Smooth muscle cell (in vitro differentiated cells): ENCODE measurements around the gene PKN1. TPM values are rescaled to one million over a fixed set of nuclear protein-coding genes. Genes with fewer than 3 reads are reported as not detected.
"Not testable (repeated sequence)": the region's sequence is repeated elsewhere in the genome, so short reads cannot be mapped to it uniquely, and the experiment has no call there.

Experiments used
- DNase-seq: peaks from one replicate; lab custom pipeline; 2025; ENCODE audit not compliant: unreplicated experiment; lab: John Stamatoyannopoulos, UW
- H2AFZ ChIP-seq: fragments of 200-600 bp; sonication (generic); 2 replicates; pipeline ENCODE4 v1.6.0; 2016; ENCODE audit warnings: antibody characterized with exemption, low read depth, mild to moderate bottlenecking
- H3F3A ChIP-seq: fragments of 200-600 bp; sonication (generic); 2 replicates; pipeline ENCODE4 v1.6.0; 2017; ENCODE audit warnings: antibody characterized with exemption, low read depth
- H3K27ac ChIP-seq: fragments of 200-600 bp; sonication (generic); 2 replicates; pipeline ENCODE4 v1.5.1; 2016; ENCODE audit warnings: low read depth, mild to moderate bottlenecking
- H3K27me3 ChIP-seq: fragments of 200-600 bp; sonication (generic); 2 replicates; pipeline ENCODE4 v1.6.1; 2016; ENCODE audit warnings: low read depth, mild to moderate bottlenecking
- H3K36me3 ChIP-seq: fragments of 200-600 bp; sonication (generic); 2 replicates; pipeline ENCODE4 v1.5.1; 2016; ENCODE audit warnings: low read depth
- H3K4me1 ChIP-seq: fragments of 200-600 bp; sonication (generic); 2 replicates; pipeline ENCODE4 v1.5.1; 2016; ENCODE audit warnings: low read depth
- H3K4me2 ChIP-seq: fragments of 200-600 bp; sonication (generic); 2 replicates; pipeline ENCODE4 v1.6.0; 2016; ENCODE audit warnings: mild to moderate bottlenecking
- H3K4me3 ChIP-seq: fragments of 200-600 bp; sonication (generic); 2 replicates; pipeline ENCODE4 v1.5.1; 2016; ENCODE audit warnings: mild to moderate bottlenecking
- H3K79me2 ChIP-seq: fragments of 200-600 bp; sonication (generic); 2 replicates; pipeline ENCODE4 v1.6.0; 2016; ENCODE audit warnings: low read depth, mild to moderate bottlenecking
- H3K9ac ChIP-seq: fragments of 200-600 bp; sonication (generic); 2 replicates; pipeline ENCODE4 v1.6.0; 2016; ENCODE audit warnings: low read depth
- H3K9me3 ChIP-seq: fragments of 200-600 bp; sonication (generic); replicated peaks from 2 replicates; pipeline ENCODE4 v1.5.1; 2016; ENCODE audit warnings: low read depth
- H4K20me1 ChIP-seq: fragments of 200-600 bp; sonication (generic); 2 replicates; pipeline ENCODE4 v1.6.0; 2016; ENCODE audit warnings: low read depth
- WGBS: methylation state at CpG from one replicate; pipeline ENCODE4 v1.1.7; 2016; ENCODE audit warnings: low lambda C conversion rate; 5-methylcytosine and 5-hydroxymethylcytosine counted together
- polyA plus RNA-seq: library from polyadenylated mRNA; unstranded; fragments of >200 nt; fragmentation: Nextera tagmentation; extraction: Ambion mirVana; gene quantifications from 2 replicates; pipeline ENCODE4 v1.2.1, GENCODE V29; 2016
- total RNA-seq: library from RNA; depleted of rRNA; stranded (reverse); fragments of >200 nt; gene quantifications from 2 replicates; pipeline ENCODE4 v1.2.3, GENCODE V29; 2014
- TF ChIP-seq, protein P1 (sequence below): fragments of 200-600 bp; sonication (generic); IDR thresholded peaks from 2 replicates; pipeline ENCODE4 v1.5.1; 2017; ENCODE audit warnings: borderline replicate concordance, mild to moderate bottlenecking, antibody characterized with exemption; ENCODE audit not compliant: insufficient read depth, poor library complexity, severe bottlenecking

PKN1 gene
- total and polyA plus RNA-seq, 2 experiments from 2014 or later: 28.0 to 64.8 TPM

DNA sequence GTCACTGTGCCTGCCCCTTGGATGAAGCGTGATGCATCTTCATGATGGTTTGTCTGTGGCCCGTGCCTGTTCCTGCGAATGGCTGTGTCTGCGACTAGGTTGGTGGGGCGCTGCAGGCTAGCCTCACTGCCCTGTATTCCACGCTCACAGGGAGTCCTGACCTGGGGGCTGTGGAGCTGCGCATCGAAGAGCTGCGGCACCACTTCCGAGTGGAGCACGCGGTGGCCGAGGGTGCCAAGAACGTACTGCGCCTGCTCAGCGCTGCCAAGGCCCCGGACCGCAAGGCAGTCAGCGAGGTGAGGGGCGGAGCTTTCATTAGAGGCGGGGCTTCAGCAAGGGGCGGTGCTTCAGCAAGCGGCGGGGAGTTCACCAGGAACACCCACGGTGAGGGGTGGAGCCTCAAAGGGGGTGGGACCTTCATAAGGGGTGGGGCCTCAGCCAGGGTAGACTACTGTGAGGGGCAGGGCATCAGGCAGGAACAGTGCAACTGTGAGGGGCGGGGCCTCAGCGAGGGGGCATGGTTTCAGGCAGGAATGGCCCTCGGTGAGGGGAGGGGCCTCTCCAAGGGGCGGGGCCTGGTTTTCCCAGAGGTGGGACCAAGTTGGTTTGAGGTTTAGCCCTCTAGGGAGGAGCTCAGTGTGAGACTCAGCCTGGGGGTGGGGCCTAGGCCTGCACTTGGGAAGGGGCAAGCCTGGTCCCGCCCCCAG lies 17.2 kb downstream of the PKN1 start:
- Histone ChIP-seq H3K9me3 (no peaks in the 10 kb centered on the region), H3K4me1 (no peaks in the 10 kb centered on the region), H3K4me3 (no peak overlapping the region), H3F3A (no peaks in the 10 kb centered on the region), H3K27me3 (no peaks in the 10 kb centered on the region), H2AFZ (no peak overlapping the region), H3K36me3 (no peaks in the 10 kb centered on the region), H3K9ac (no peak overlapping the region), H4K20me1 (no peaks in the 10 kb centered on the region), H3K79me2 (no peaks in the 10 kb centered on the region), H3K27ac (no peak overlapping the region), H3K4me2 (no peak overlapping the region)
- TF ChIP-seq, protein P1, sequence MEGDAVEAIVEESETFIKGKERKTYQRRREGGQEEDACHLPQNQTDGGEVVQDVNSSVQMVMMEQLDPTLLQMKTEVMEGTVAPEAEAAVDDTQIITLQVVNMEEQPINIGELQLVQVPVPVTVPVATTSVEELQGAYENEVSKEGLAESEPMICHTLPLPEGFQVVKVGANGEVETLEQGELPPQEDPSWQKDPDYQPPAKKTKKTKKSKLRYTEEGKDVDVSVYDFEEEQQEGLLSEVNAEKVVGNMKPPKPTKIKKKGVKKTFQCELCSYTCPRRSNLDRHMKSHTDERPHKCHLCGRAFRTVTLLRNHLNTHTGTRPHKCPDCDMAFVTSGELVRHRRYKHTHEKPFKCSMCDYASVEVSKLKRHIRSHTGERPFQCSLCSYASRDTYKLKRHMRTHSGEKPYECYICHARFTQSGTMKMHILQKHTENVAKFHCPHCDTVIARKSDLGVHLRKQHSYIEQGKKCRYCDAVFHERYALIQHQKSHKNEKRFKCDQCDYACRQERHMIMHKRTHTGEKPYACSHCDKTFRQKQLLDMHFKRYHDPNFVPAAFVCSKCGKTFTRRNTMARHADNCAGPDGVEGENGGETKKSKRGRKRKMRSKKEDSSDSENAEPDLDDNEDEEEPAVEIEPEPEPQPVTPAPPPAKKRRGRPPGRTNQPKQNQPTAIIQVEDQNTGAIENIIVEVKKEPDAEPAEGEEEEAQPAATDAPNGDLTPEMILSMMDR: no peak
- DNase-seq: no peak
- 97% methylated on average over 17 of the region's 30 CpGs for WGBS

DNA sequence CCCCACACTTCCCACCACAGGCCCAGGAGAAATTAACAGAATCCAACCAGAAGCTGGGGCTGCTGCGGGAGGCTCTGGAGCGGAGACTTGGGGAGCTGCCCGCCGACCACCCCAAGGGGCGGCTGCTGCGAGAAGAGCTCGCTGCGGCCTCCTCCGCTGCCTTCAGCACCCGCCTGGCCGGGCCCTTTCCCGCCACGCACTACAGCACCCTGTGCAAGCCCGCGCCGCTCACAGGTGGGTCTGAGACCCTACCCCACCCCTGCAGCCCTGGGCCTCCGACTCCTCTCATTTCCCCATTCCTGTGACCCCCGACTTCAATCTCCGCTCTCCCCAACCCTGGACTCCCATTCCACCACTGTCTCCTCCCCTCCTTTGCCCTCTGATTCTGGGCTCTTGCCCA lies 17.8 kb downstream of the PKN1 start:
- H3K9me3 ChIP-seq: no peaks in the 10 kb centered on the region
- no peaks in the 10 kb centered on the region for H3F3A ChIP-seq
- H3K79me2 ChIP-seq: no peaks in the 10 kb centered on the region
- no peak overlapping the region for H3K4me3 ChIP-seq
- H4K20me1 ChIP-seq: no peaks in the 10 kb centered on the region
- no peak overlapping the region for H3K9ac ChIP-seq
- no peaks in the 10 kb centered on the region for H3K36me3 ChIP-seq
- no peaks in the 10 kb centered on the region for H3K27me3 ChIP-seq
- DNase-seq: no peak
- H2AFZ ChIP-seq: no peak overlapping the region
- 100% methylated on average over 11 of the region's 19 CpGs for WGBS
- TF ChIP-seq, protein P1: no peak
- no peak overlapping the region for H3K27ac ChIP-seq
- no peaks in the 10 kb centered on the region for H3K4me1 ChIP-seq
- no peak overlapping the region for H3K4me2 ChIP-seq

DNA sequence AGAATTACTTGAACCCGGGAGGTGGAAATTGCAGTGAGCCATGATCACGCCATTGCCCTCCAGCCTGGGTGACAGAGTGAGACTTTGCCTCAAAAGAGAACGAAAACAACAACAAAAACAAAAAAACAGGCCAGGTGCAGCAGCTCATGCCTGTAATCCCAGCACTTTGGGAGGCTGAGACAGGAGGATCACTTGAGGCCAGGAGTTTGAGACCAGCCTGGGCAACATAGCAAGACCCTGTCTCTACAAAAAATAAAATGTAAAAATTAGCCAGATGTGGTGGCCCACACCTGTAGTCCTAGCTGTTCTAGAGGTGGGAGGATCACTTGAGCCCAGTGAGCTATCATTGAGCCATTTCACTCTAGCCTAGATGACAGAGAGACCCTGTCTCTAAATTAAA lies 19.2 kb downstream of the PKN1 start:
- not testable (repeated sequence) for H3K4me2 ChIP-seq, H3K36me3 ChIP-seq, DNase-seq, H3F3A ChIP-seq, H3K27ac ChIP-seq, H2AFZ ChIP-seq, H3K9ac ChIP-seq, H3K9me3 ChIP-seq, H4K20me1 ChIP-seq, H3K27me3 ChIP-seq, H3K4me1 ChIP-seq, H3K79me2 ChIP-seq, H3K4me3 ChIP-seq
- 99% methylated on average over 3 of the region's 3 CpGs for WGBS

DNA sequence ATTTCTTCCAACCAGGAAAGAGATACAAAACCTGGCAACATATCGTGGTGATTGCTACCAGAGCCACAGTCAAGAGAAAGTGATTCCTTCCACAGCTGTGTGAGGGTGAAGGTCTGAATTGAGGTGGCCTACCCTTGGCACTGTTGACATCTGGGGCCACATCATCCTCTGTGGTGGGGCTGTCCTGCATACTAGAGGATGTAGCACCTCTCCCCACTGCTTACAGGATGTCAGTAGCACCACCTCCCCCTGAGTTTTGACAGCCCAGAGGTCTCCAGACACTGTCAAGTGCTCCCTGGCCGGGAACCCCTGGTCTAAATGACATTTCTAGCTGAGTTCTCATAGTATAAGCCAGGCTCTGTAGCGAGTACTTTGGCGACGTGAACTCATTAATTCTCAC lies 26.6 kb downstream of the PKN1 start:
- H3K4me2 ChIP-seq: no peak overlapping the region

More for the DNA sequence above, 26.6 kb downstream of the PKN1 start:
- Histone ChIP-seq H3K79me2 (no peaks in the 10 kb centered on the region), H3K4me3 (no peak overlapping the region), H3K9ac (no peak overlapping the region), H3K4me1 (no peaks in the 10 kb centered on the region), H4K20me1 (no peaks in the 10 kb centered on the region), H3F3A (no peaks in the 10 kb centered on the region), H2AFZ (no peak overlapping the region), H3K36me3 (no peaks in the 10 kb centered on the region), H3K27me3 (no peaks in the 10 kb centered on the region), H3K27ac (no peak overlapping the region), H3K9me3 (no peaks in the 10 kb centered on the region)
- TF ChIP-seq, protein P1: no peak
- WGBS: 93% methylated on average over 5 of the region's 5 CpGs
- DNase-seq: no peak
